Transverse colon (tissue), 3 donors: ENCODE measurements around the gene SLC17A7.

Experiments used
- CTCF ChIP-seq, 5 experiments: fragments of 200-600 bp in 3 of 5; fragments of 450-650 bp in 2 of 5; sonication (generic) in 3 of 5; IDR thresholded peaks; 1 replicate in 2 of 5; 2 replicates in 3 of 5; pipeline ENCODE4 v1.5.1; 2016 to 2017; ENCODE audit warnings: antibody characterized with exemption in 5 of 5, inconsistent platforms in 3 of 5, mild to moderate bottlenecking in 2 of 5, moderate library complexity in 1 of 5
- POLR2A ChIP-seq: fragments of 450-650 bp; IDR thresholded peaks from one replicate; pipeline ENCODE4 v1.6.1; 2016; ENCODE audit warnings: antibody characterized with exemption, mild to moderate bottlenecking, moderate library complexity

GRCh38 chr19:49488046-49488862, 46.9 kb upstream of the SLC17A7 start:
- no peak for TF ChIP-seq CTCF (IDR thresholded peaks at IDR 0.05)
- no peak for TF ChIP-seq POLR2A
